ENCODE data around the gene PNMA8C.
A peak's percentile ranks its signal among the peaks of the same experiment; 100 is the strongest.
"Not testable (repeated sequence)": the region's sequence is repeated elsewhere in the genome, so short reads cannot be mapped to it uniquely, and the experiment has no call there.

The PNMA8C gene

GRCh38 chr19:46426506-46427162 lies 2.1 kb downstream of the PNMA8C start:
- no peak for TF ChIP-seq CTCF (IDR thresholded peaks at IDR 0.05; ENCODE audit: low read depth, low read length)
- peak; percentile 73 for DNase-seq (ENCODE audit: low read depth, low spot score)
- in situ Hi-C loops (cut with HindIII; ENCODE audit: low sequenced_read_pairs), result no loop called here
- peak overlapping the region; percentile 59 for H3K4me3 ChIP-seq (ENCODE audit: low read depth, low read length)

GRCh38 chr19:46426035-46426505 lies 2.7 kb downstream of the PNMA8C start:
- in situ Hi-C loops (cut with HindIII; ENCODE audit: low sequenced_read_pairs), result no loop called here
- peak overlapping the region; percentile 59 for H3K4me3 ChIP-seq (ENCODE audit: low read depth, low read length)
- peak; percentile 32 for DNase-seq (ENCODE audit: low read depth, low spot score)
- TF ChIP-seq CTCF (IDR thresholded peaks at IDR 0.05; ENCODE audit: low read depth, low read length), result no peak

GRCh38 chr19:46423188-46423587 lies 5.5 kb downstream of the PNMA8C start:
- DNase-seq (ENCODE audit: low read depth, low spot score), result no peak
- no peak overlapping the region for H3K4me3 ChIP-seq (ENCODE audit: low read depth, low read length)
- no peak for TF ChIP-seq CTCF (IDR thresholded peaks at IDR 0.05; ENCODE audit: low read depth, low read length)
- in situ Hi-C loops (cut with HindIII; ENCODE audit: low sequenced_read_pairs), result no loop called here

- no peak for DNase-seq (ENCODE audit: low read depth, low spot score)
- H3K4me3 ChIP-seq (ENCODE audit: low read depth, low read length), result no peak overlapping the region
- in situ Hi-C loops (cut with HindIII; ENCODE audit: low sequenced_read_pairs), result no loop called here
- no peak for TF ChIP-seq CTCF (IDR thresholded peaks at IDR 0.05; ENCODE audit: low read depth, low read length)
Measured at GRCh38 chr19:46422344-46422743, 6.4 kb downstream of the PNMA8C start.

- in situ Hi-C loops (cut with HindIII; ENCODE audit: low sequenced_read_pairs), result no loop called here
- no peak for TF ChIP-seq CTCF (IDR thresholded peaks at IDR 0.05; ENCODE audit: low read depth, low read length)
- no peak overlapping the region for H3K4me3 ChIP-seq (ENCODE audit: low read depth, low read length)
- no peak for DNase-seq (ENCODE audit: low read depth, low spot score)
Measured at GRCh38 chr19:46420056-46420455, 8.7 kb downstream of the PNMA8C start.

- in situ Hi-C loops (cut with HindIII; ENCODE audit: low sequenced_read_pairs), result not testable (repeated sequence)
- DNase-seq (ENCODE audit: low read depth, low spot score), result peak; percentile 94
- H3K4me3 ChIP-seq (ENCODE audit: low read depth, low read length), result peak overlapping the region; percentile 26
Measured at GRCh38 chr19:46415804-46416709, 12.7 kb downstream of the PNMA8C start.

- in situ Hi-C loops (cut with HindIII; ENCODE audit: low sequenced_read_pairs); H3K4me3 ChIP-seq (ENCODE audit: low read depth, low read length); DNase-seq (ENCODE audit: low read depth, low spot score): not testable (repeated sequence)
Measured at GRCh38 chr19:46414899-46415298, 13.8 kb downstream of the PNMA8C start.
